Body of pancreas (tissue), 4 donors: ENCODE data around the gene CBFB. TPM values are rescaled to one million over a fixed set of nuclear protein-coding genes. Genes with fewer than 3 reads are reported as not detected.

Source experiments
- ATAC-seq: fragments of 150-250 bp; one replicate; pipeline ENCODE4 v1.9.1; 2016
- DNase-seq, 4 donors: peaks; one replicate each; pipeline ENCODE4 v3.0.0-alpha.2; 2019
- H3K27ac ChIP-seq, 4 donors: fragments of 200-600 bp; sonication (generic); 1 replicate in 3 of 4; 2 replicates in 1 of 4; pipeline versions ENCODE4 v1.5.1 to v1.6.1; 2016 to 2019; ENCODE audit warnings: mild to moderate bottlenecking in 1 of 4, mixed read lengths in 1 of 4, moderate library complexity in 1 of 4
- H3K27me3 ChIP-seq, 2 donors: fragments of 200-600 bp; sonication (generic); one replicate each; pipeline ENCODE4 v1.6.0; 2016; ENCODE audit warnings: mild to moderate bottlenecking in 1 of 2
- H3K36me3 ChIP-seq, 2 donors: fragments of 200-600 bp; sonication (generic); replicated peaks in 1 of 2; 2 replicates each; pipeline ENCODE4 v1.5.1; 2016; ENCODE audit warnings: low read depth in 2 of 2; ENCODE audit not compliant: insufficient read depth in 1 of 2
- H3K4me1 ChIP-seq: fragments of 200-600 bp; sonication (generic); one replicate; pipeline ENCODE4 v1.6.0; 2016
- H3K4me3 ChIP-seq, 2 donors: fragments of 200-600 bp; sonication (generic); 1 replicate in 1 of 2; 2 replicates in 1 of 2; pipeline ENCODE4 v1.5.1; 2016 to 2019
- H3K9me3 ChIP-seq, 3 donors: fragments of 200-600 bp; sonication (generic); 1 replicate in 2 of 3; 2 replicates in 1 of 3; pipeline ENCODE4 v1.5.1; 2016
- POLR2A ChIP-seq, 3 donors: fragments of 450-650 bp; IDR thresholded peaks; one replicate each; pipeline ENCODE4 v1.6.1; 2016; ENCODE audit warnings: antibody characterized with exemption in 3 of 3, mild to moderate bottlenecking in 2 of 3
- WGBS, 2 donors: methylation state at CpG; one replicate each; pipeline ENCODE4 v1.1.5; 2017; 5-methylcytosine and 5-hydroxymethylcytosine counted together
- intact Hi-C: fragments of 100-400 bp; cut with DNase I; formaldehyde crosslinking; loops from one replicate; pipeline ENCODE4 v1.15.1; 2023
- total RNA-seq, 2 donors: library from RNA; depleted of rRNA; stranded (reverse); fragments of >200 nt; gene quantifications; one replicate each; pipeline ENCODE4 v1.1.0, GENCODE V29; 2016
- TF ChIP-seq, protein P1 (sequence below), 7 experiments: fragments of 450-650 bp in 4 of 7; fragments of 200-600 bp in 3 of 7; sonication (generic) in 3 of 7; IDR thresholded peaks; one replicate each; pipeline ENCODE4 v1.5.1; 2016 to 2019; ENCODE audit warnings: antibody characterized with exemption in 7 of 7

Gene CBFB
- total RNA-seq, 2 donors from 2014 or later = 28.0 to 41.9 TPM

DNA sequence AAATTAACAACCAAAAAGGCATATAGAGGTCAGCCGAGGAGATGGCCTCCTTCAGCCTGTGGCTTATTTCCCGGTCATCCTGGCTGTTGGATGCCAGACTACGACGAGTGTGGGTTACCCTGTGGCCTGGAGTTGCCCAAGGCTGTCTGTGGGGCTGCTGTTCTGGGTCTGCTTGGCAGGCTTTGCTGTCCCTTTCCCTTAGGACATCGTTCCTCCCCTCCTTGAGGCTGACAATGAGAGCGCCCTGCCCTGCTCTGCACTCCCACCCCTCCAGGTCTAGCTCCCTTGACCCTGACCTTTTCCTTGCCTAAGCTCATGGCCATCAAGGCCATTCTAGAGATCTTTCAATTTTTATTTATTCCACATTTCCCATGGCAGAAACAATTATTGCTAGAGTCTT is 1.9 kb upstream of the CBFB start:
- Histone ChIP-seq H3K4me3 (no peak overlapping the region), H3K27me3 (no peaks in the 10 kb centered on the region), H3K4me1 (peaks cover 40% of the 10 kb centered on the region), H3K27ac (no peak overlapping the region), H3K36me3 (no peaks in the 10 kb centered on the region), H3K9me3 (no peaks in the 10 kb centered on the region)
- ATAC-seq = no peak
- peak in 1 of 4 donors; percentile 10 for DNase-seq
- intact Hi-C loops = loop anchor here (5.0 kb wide), 1 partner anchor 75 kb away; no protein-coding TSS in a partner anchor
- no peak for TF ChIP-seq POLR2A (IDR thresholded peaks at IDR 0.05)
- TF ChIP-seq, protein P1, sequence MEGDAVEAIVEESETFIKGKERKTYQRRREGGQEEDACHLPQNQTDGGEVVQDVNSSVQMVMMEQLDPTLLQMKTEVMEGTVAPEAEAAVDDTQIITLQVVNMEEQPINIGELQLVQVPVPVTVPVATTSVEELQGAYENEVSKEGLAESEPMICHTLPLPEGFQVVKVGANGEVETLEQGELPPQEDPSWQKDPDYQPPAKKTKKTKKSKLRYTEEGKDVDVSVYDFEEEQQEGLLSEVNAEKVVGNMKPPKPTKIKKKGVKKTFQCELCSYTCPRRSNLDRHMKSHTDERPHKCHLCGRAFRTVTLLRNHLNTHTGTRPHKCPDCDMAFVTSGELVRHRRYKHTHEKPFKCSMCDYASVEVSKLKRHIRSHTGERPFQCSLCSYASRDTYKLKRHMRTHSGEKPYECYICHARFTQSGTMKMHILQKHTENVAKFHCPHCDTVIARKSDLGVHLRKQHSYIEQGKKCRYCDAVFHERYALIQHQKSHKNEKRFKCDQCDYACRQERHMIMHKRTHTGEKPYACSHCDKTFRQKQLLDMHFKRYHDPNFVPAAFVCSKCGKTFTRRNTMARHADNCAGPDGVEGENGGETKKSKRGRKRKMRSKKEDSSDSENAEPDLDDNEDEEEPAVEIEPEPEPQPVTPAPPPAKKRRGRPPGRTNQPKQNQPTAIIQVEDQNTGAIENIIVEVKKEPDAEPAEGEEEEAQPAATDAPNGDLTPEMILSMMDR (IDR thresholded peaks at IDR 0.05) = no peak
- WGBS, 2 donors = 92 to 96% methylated on average over 6 of the region's 6 CpGs

DNA sequence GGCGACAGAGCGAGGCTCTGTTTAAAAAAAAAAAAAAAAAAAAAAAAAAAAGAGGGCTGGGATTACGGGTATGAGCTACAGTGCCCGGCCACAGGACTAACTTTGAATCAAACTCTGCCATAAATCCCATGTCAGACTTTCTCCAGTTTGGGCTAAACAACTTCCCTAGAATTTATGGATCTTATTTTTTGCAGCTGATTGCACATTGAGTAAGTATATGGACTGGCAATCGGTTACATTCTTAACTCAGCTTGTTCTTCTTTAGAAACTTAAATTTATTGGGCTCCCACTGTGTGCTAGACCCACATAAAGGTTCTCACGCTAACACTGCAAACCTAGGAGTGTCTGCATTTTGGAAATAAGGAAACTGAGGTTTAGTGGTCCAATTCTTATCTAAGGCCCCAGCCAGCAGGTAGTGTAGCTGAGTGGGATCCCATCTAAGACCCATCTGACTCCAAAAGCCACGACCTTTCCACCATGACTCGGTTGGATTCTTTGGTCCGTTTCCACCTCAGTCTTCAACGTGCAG is 718 bp upstream of the CBFB start:
- peak overlapping the region; percentile 24 to 26 for H3K4me3 ChIP-seq
- peak overlapping the region; percentile 89 to 98 (median 94) for H3K27ac ChIP-seq
- intact Hi-C loops = loop anchor here (5.0 kb wide), 1 partner anchor 74 kb away; no protein-coding TSS in a partner anchor
- H3K27me3 ChIP-seq = no peaks in the 10 kb centered on the region
- 53 to 67% methylated on average over 6 to 10 of the region's 10 CpGs for WGBS, 2 donors
- peaks cover 29% of the 10 kb centered on the region for H3K4me1 ChIP-seq
- ATAC-seq = no peak
- peak in 1 of 4 donors; percentile 5 for DNase-seq
- H3K9me3 ChIP-seq = no peaks in the 10 kb centered on the region
- no peak for TF ChIP-seq POLR2A (IDR thresholded peaks at IDR 0.05)
- TF ChIP-seq, protein P1 (IDR thresholded peaks at IDR 0.05) = no peak
- no peaks in the 10 kb centered on the region for H3K36me3 ChIP-seq

DNA sequence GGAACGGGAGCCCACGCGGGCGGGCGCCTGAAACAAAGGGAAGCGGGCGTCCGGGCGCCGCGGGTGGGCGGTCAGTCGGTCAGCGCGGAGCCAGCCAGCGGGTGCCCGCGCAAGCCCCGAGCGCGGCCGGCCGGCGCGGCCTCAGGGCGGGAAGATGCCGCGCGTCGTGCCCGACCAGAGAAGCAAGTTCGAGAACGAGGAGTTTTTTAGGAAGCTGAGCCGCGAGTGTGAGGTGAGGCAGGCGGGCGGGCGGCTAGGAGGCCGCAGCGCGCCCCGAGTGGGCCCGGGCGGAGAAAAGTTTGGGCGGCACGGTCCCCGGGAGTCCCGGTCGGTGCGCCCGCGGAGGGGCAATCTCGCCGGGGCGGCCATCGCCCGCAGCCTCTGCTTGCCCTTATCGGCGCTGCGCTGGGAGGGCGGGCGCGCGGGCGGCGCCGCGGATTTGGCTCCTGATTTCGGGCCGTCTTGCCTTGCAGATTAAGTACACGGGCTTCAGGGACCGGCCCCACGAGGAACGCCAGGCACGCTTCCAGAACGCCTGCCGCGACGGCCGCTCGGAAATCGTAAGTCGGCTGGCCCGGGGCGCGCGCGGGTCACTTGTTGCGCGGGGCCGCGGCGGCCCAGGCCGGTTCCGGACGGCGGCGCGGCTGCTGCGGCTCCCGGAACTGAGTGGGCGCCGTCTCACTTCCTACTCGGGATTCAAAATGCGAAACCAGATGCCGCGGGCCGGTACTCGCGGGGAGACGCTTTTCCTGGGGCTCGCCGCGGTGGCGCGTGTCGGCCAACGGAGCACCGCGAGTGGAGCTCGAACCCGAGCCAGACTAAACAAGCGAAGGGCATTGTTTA is 526 bp downstream of the CBFB start:
- 1% methylated on average over 118 of the region's 123 CpGs; no CpG with 5 or more reads in 1 of the 2 donors for WGBS, 2 donors
- no peaks in the 10 kb centered on the region for H3K27me3 ChIP-seq
- H3K27ac ChIP-seq = peak overlapping the region; percentile 89 to 98 (median 94)
- DNase-seq (peak; percentile 60 to 68 (median 62)), ATAC-seq (peak; percentile 58)
- TF ChIP-seq POLR2A (IDR thresholded peaks at IDR 0.05) = peak; percentile 15 to 53 (median 52)
- TF ChIP-seq, protein P1 (IDR thresholded peaks at IDR 0.05) = no peak
- no peaks in the 10 kb centered on the region for H3K9me3 ChIP-seq
- H3K4me1 ChIP-seq = peaks cover 28% of the 10 kb centered on the region
- no peaks in the 10 kb centered on the region for H3K36me3 ChIP-seq
- intact Hi-C loops = loop anchor here (5.0 kb wide), 1 partner anchor 73 kb away; no protein-coding TSS in a partner anchor
- H3K4me3 ChIP-seq = peak overlapping the region; percentile 8 to 76

DNA sequence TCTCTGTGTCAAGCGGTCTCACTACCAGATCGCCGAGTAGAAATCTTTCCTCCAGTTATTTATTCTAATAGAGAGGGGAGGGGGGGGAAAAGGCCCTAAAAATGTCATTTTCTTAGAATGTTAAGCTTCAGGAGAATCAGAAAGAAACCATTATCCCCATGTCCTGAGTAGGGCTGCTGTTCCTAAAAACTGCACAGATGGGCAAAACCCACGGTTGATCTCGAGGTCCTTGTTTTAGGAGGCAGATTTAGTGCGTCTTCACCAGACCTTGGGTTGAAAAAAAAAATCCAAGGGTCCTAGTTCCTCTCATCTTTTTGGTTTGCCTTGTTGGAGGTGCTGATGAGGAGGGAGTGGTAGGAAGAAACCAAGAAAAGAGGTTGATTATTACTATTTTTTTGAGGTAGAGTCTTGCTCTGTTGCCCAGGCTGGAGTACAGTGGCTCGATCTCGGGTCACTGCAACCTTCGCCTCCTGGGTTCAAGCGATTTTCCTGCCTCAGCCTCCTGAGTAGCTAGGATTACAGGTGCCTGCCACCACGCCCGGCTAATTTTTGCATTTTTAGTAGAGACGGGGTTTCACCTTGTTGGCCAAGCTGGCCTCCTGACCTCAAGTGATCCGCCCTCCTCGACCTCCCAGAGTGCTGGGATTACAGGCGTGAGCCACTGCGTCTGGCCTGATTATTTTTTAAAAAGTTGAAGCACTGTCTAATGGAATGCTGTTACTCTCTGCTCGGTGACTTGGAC is 1.4 kb downstream of the CBFB start:
- TF ChIP-seq POLR2A (IDR thresholded peaks at IDR 0.05) = no peak
- TF ChIP-seq, protein P1 (IDR thresholded peaks at IDR 0.05) = no peak
- DNase-seq = no peak
- intact Hi-C loops = no loop called here
- H3K27ac ChIP-seq = peak overlapping the region; percentile 89 to 98 (median 94)
- peak overlapping the region; percentile 8 to 76 for H3K4me3 ChIP-seq
- H3K36me3 ChIP-seq = no peaks in the 10 kb centered on the region
- peaks cover 28% of the 10 kb centered on the region for H3K4me1 ChIP-seq
- H3K27me3 ChIP-seq = no peaks in the 10 kb centered on the region
- WGBS, 2 donors = 50 to 59% methylated on average over 18 of the region's 18 CpGs
- no peak for ATAC-seq
- no peaks in the 10 kb centered on the region for H3K9me3 ChIP-seq
